Thyroid gland (tissue), 4 donors: ENCODE measurements around the gene NKRF. TPM values are rescaled to one million over a fixed set of nuclear protein-coding genes. Genes with fewer than 3 reads are reported as not detected.

ENCODE experiments used
- DNase-seq, 2 donors: peaks; one replicate each; pipeline ENCODE4 v3.0.0-alpha.2; 2019
- H3K27ac ChIP-seq, 3 donors: fragments of 200-600 bp; sonication (generic); 1 replicate in 2 of 3; 2 replicates in 1 of 3; pipeline ENCODE4 v1.5.1; 2016 to 2019; ENCODE audit warnings: mild to moderate bottlenecking in 1 of 3, moderate library complexity in 1 of 3
- H3K27me3 ChIP-seq: fragments of 200-600 bp; sonication (generic); one replicate; pipeline ENCODE4 v1.5.1; 2019
- H3K36me3 ChIP-seq, 2 donors: fragments of 200-600 bp; sonication (generic); one replicate each; pipeline ENCODE4 v1.5.1; 2016 to 2019
- H3K4me1 ChIP-seq, 2 donors: fragments of 200-600 bp; sonication (generic); one replicate each; pipeline ENCODE4 v1.5.1; 2017 to 2019
- H3K4me3 ChIP-seq, 3 donors: fragments of 200-600 bp; sonication (generic); replicated peaks in 1 of 3; 1 replicate in 2 of 3; 2 replicates in 1 of 3; pipeline ENCODE4 v1.5.1; 2016; ENCODE audit warnings: mild to moderate bottlenecking in 1 of 3
- H3K9me3 ChIP-seq: fragments of 200-600 bp; sonication (generic); one replicate; pipeline ENCODE4 v1.5.1; 2017
- POLR2A ChIP-seq, 2 donors: fragments of 450-650 bp; IDR thresholded peaks; one replicate each; pipeline ENCODE4 v1.6.1; 2017; ENCODE audit warnings: antibody characterized with exemption in 2 of 2, mild to moderate bottlenecking in 2 of 2, moderate library complexity in 1 of 2
- WGBS, 2 donors: methylation state at CpG; one replicate each; pipeline ENCODE4 v1.1.5; 2017; 5-methylcytosine and 5-hydroxymethylcytosine counted together
- intact Hi-C: fragments of 100-400 bp; cut with DNase I; formaldehyde crosslinking; loops from one replicate; pipeline ENCODE4 v1.15.1; 2023
- total RNA-seq, 4 donors: library from RNA; depleted of rRNA; stranded (reverse); fragments of >200 nt; gene quantifications; one replicate each; pipeline ENCODE4 v1.2.3, GENCODE V29; 2016
- TF ChIP-seq, protein P1 (sequence below), 6 experiments: fragments of 200-600 bp in 3 of 6; fragments of 450-650 bp in 3 of 6; sonication (generic) in 3 of 6; IDR thresholded peaks; one replicate each; pipeline ENCODE4 v1.5.1; 2016 to 2019; ENCODE audit warnings: antibody characterized with exemption in 6 of 6, mild to moderate bottlenecking in 2 of 6, inconsistent platforms in 1 of 6, moderate library complexity in 1 of 6

The NKRF gene
- total RNA-seq, 4 donors from 2014 or later = 6.1 to 9.5 (median 7.9) TPM

DNA sequence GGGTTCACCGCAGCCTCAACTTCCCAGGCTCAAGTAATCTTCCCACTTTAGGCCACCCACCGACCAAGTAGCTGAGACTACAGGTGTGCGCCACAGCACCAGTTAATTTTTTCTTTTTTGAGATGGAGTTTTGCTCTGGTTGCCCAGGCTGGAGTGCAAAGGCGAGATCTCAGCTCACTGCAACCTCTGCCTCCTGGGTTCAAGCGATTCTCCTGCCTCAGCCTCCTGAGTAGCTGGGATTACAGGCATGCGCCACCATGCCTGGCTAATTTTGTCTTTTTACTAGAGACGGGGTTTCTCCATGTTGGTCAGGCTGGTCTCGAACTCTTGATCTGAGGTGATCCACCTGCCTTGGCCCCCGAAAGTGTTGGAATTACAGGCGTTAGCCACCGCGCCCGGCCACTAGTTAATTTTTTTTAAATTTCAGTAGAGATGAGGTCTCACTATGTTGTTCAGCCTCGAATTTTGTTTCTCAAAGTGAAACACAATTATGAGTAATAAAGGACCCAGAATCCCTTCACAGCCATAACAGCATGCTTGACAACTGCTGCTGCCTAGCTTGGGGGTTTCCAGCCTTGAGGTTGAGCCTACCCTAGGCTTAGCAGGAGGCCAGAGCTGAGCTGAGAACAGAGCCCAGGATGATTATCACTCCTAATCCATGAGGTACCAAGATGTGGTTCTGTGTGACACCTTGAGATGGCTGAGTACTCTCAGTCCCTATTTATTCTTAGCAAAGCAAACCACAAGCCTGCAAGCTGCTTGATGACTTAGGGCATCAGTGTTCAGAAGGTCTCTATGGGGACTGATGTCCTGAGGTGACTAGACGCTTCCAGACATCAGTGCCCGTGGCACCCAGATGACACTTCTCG lies 41.6 kb upstream of the NKRF start:
- Histone ChIP-seq H3K27me3 (no peaks in the 10 kb centered on the region), H3K4me1 (no peaks in the 10 kb centered on the region), H3K9me3 (no peaks in the 10 kb centered on the region), H3K36me3 (no peaks in the 10 kb centered on the region), H3K4me3 (no peak overlapping the region), H3K27ac (no peak overlapping the region)
- intact Hi-C loops = no loop called here
- no peak for DNase-seq
- TF ChIP-seq POLR2A (IDR thresholded peaks at IDR 0.05) = no peak
- TF ChIP-seq, protein P1, sequence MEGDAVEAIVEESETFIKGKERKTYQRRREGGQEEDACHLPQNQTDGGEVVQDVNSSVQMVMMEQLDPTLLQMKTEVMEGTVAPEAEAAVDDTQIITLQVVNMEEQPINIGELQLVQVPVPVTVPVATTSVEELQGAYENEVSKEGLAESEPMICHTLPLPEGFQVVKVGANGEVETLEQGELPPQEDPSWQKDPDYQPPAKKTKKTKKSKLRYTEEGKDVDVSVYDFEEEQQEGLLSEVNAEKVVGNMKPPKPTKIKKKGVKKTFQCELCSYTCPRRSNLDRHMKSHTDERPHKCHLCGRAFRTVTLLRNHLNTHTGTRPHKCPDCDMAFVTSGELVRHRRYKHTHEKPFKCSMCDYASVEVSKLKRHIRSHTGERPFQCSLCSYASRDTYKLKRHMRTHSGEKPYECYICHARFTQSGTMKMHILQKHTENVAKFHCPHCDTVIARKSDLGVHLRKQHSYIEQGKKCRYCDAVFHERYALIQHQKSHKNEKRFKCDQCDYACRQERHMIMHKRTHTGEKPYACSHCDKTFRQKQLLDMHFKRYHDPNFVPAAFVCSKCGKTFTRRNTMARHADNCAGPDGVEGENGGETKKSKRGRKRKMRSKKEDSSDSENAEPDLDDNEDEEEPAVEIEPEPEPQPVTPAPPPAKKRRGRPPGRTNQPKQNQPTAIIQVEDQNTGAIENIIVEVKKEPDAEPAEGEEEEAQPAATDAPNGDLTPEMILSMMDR (IDR thresholded peaks at IDR 0.05) = no peak
- 88 to 90% methylated on average over 14 of the region's 17 CpGs for WGBS, 2 donors

- TF ChIP-seq POLR2A (IDR thresholded peaks at IDR 0.05) = no peak
- TF ChIP-seq, protein P1 (IDR thresholded peaks at IDR 0.05) = no peak
- Histone ChIP-seq H3K9me3 (no peaks in the 10 kb centered on the region), H3K27ac (no peak overlapping the region), H3K27me3 (no peaks in the 10 kb centered on the region), H3K4me1 (no peaks in the 10 kb centered on the region), H3K4me3 (no peak overlapping the region), H3K36me3 (no peaks in the 10 kb centered on the region)
- intact Hi-C loops = no loop called here
- no peak for DNase-seq
- WGBS, 2 donors = 67 to 96% methylated on average over 1 to 2 of the region's 2 CpGs
These were observed 40.9 kb upstream of the NKRF start for GRCh38 chrX:119647089-119647488.

DNA sequence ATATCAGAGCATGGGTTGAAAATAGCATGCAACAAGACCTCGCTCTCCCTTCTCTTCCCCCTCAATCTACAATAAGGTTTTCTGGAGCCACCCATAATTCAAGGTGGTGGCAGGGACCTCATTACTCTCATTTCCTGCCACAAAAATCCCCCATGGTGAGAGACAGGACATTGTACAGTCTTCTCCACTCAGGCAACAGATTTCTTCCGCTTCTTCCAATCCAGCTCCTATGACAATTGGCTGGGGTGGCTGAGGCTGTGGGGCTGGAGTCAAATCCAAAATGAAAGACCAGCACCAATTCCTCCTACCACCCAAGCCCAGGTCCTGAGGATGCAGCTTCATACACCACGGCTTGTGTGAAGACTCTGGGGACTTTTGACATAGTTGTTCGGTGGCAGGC lies 40.3 kb upstream of the NKRF start:
- Histone ChIP-seq H3K4me3 (no peak overlapping the region), H3K27ac (no peak overlapping the region), H3K27me3 (no peaks in the 10 kb centered on the region), H3K9me3 (no peaks in the 10 kb centered on the region), H3K4me1 (no peaks in the 10 kb centered on the region), H3K36me3 (no peaks in the 10 kb centered on the region)
- intact Hi-C loops = no loop called here
- no peak for TF ChIP-seq POLR2A (IDR thresholded peaks at IDR 0.05)
- TF ChIP-seq, protein P1 (IDR thresholded peaks at IDR 0.05) = no peak
- WGBS, 2 donors = 87% methylated on average over 3 to 4 of the region's 4 CpGs
- DNase-seq = no peak

DNA sequence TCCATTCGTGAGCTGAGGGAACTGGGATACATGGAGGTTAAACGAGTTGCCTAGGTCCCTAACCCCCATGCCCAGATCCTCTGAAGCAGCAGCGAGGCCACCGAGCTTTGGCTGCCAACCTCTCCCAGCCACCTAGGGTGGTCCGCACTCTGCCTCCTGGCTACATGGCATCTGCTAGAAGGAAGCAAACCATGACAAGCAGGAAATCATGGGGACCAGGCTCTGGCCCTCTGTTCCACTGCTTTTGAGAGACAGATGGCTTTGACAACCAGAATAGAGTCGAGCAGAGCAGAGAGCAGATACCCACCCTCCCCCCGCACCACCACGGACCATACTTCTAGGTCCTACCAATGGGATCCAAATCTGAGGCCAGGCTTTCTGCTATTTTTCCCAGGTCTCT lies 37.5 kb upstream of the NKRF start:
- WGBS, 2 donors = 79 to 81% methylated on average over 3 to 5 of the region's 8 CpGs
- no peak overlapping the region for H3K27ac ChIP-seq
- no peaks in the 10 kb centered on the region for H3K36me3 ChIP-seq
- intact Hi-C loops = no loop called here
- no peak for TF ChIP-seq POLR2A (IDR thresholded peaks at IDR 0.05)
- TF ChIP-seq, protein P1 (IDR thresholded peaks at IDR 0.05) = no peak
- H3K27me3 ChIP-seq = no peaks in the 10 kb centered on the region
- DNase-seq = no peak
- no peaks in the 10 kb centered on the region for H3K9me3 ChIP-seq
- no peak overlapping the region for H3K4me3 ChIP-seq
- H3K4me1 ChIP-seq = no peaks in the 10 kb centered on the region

DNA sequence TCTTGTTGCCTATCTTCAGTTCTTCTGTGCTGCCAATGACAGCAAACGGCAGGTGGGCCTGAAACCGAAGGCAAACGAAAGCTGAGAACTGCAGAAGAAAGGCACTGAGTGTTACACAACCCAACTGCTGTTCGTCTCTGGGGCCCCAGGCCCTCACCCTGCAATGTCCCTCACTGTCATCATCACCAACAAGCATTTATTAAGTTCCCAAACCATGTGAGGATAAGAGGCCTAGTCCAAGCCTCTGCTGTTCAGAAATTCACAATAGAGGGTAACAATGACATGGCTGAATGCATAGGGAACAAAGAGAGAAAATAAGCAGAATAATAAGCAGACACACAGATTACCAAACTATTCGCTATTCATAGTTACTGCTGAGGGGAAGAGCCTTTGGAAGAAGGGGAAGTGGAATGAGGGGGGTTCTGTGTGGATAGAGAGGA lies 34.5 kb upstream of the NKRF start:
- Histone ChIP-seq H3K27me3 (no peaks in the 10 kb centered on the region), H3K4me3 (no peak overlapping the region), H3K4me1 (no peaks in the 10 kb centered on the region), H3K27ac (no peak overlapping the region), H3K36me3 (no peaks in the 10 kb centered on the region), H3K9me3 (no peaks in the 10 kb centered on the region)
- WGBS, 2 donors = 58 to 94% methylated on average over 4 to 5 of the region's 5 CpGs
- no peak for DNase-seq
- intact Hi-C loops = no loop called here
- TF ChIP-seq, protein P1 (IDR thresholded peaks at IDR 0.05) = no peak
